H1 (cell line): ENCODE data around the gene CLEC1B. TPM values are rescaled to one million over a fixed set of nuclear protein-coding genes. Genes with fewer than 3 reads are reported as not detected.

Experiments
- CTCF ChIA-PET: fragments of 300-600 bp; sonication (Branson Sonifier 250); formaldehyde crosslinking; loops from one replicate; lab custom pipeline; 2021; ENCODE audit not compliant: partially characterized antibody; lab: Charles Lee
- POLR2A ChIA-PET: fragments of 300-600 bp; sonication (Branson Sonifier 250); formaldehyde crosslinking; loops from one replicate; lab custom pipeline; 2021; ENCODE audit warnings: inconsistent platforms; ENCODE audit not compliant: partially characterized antibody; lab: Charles Lee
- DNase-seq, 2 experiments: peaks; one replicate each; pipeline versions ENCODE4 v3.0.0 to v3.0.0-alpha.2; 2010 to 2022; ENCODE audit warnings: low spot score in 2 of 2, low read depth in 1 of 2, mixed read lengths in 1 of 2
- FAIRE-seq: peaks from 2 replicates; lab custom pipeline; 2011; peaks lifted over from hg19 to GRCh38; lab: Jason Lieb, UNC
- H2AFZ ChIP-seq: 2 replicates; pipeline ENCODE4 v1.8.1; 2012; ENCODE audit warnings: low read length, inconsistent platforms
- H2AK5ac ChIP-seq: 2 replicates; pipeline ENCODE4 v1.6.1; 2013; ENCODE audit warnings: low read depth, low read length
- H2BK120ac ChIP-seq: replicated peaks from 2 replicates; pipeline ENCODE3; 2013; ENCODE audit warnings: low read depth, low read length, inconsistent platforms
- H2BK12ac ChIP-seq: 2 replicates; pipeline ENCODE4 v1.6.1; 2013; ENCODE audit warnings: low read depth, low read length
- H2BK15ac ChIP-seq: 2 replicates; pipeline ENCODE4 v1.6.1; 2013; ENCODE audit warnings: low read length
- H2BK20ac ChIP-seq: 2 replicates; pipeline ENCODE4 v1.6.1; 2013; ENCODE audit warnings: low read length
- H2BK5ac ChIP-seq: 2 replicates; pipeline ENCODE4 v1.6.1; 2013; ENCODE audit warnings: low read depth, low read length
- H3K14ac ChIP-seq: 2 replicates; pipeline ENCODE4 v1.6.1; 2013; ENCODE audit warnings: inconsistent platforms; ENCODE audit not compliant: insufficient read length
- H3K18ac ChIP-seq: 2 replicates; pipeline ENCODE4 v1.6.1; 2013; ENCODE audit warnings: low read length; ENCODE audit errors: extremely low read depth
- H3K23ac ChIP-seq: 2 replicates; pipeline ENCODE4 v1.6.1; 2013; ENCODE audit warnings: inconsistent platforms; ENCODE audit not compliant: insufficient read length
- H3K23me2 ChIP-seq: 2 replicates; pipeline ENCODE4 v1.6.1; 2013; ENCODE audit warnings: low read depth, low read length
- H3K27ac ChIP-seq: 2 replicates; pipeline ENCODE4 v1.6.1; 2011; ENCODE audit warnings: low read depth, low read length, inconsistent platforms
- H3K27me3 ChIP-seq, 4 experiments: replicated peaks in 1 of 4; 1 replicate in 1 of 4; 2 replicates in 3 of 4; pipeline versions ENCODE4 v1.6.1 to v1.8.1; 2011 to 2013; ENCODE audit warnings: low read length in 3 of 4, mild to moderate bottlenecking in 3 of 4, inconsistent platforms in 2 of 4, mixed read lengths in 2 of 4, moderate library complexity in 1 of 4; ENCODE audit not compliant: control insufficient read depth in 3 of 4, insufficient read depth in 3 of 4; ENCODE audit errors: extremely low read depth in 1 of 4
- H3K36me3 ChIP-seq, 4 experiments: 2 replicates each; pipeline versions ENCODE4 v1.6.1 to v1.8.1; 2011 to 2013; ENCODE audit warnings: mild to moderate bottlenecking in 4 of 4, low read length in 3 of 4, moderate library complexity in 2 of 4, control low read depth in 1 of 4, inconsistent platforms in 1 of 4; ENCODE audit not compliant: insufficient read depth in 4 of 4, control insufficient read depth in 2 of 4
- H3K4ac ChIP-seq: replicated peaks from 2 replicates; pipeline ENCODE3; 2013; ENCODE audit warnings: low read length, low read depth, mixed read lengths, inconsistent platforms; ENCODE audit not compliant: insufficient read length
- H3K4me1 ChIP-seq, 4 experiments: replicated peaks in 1 of 4; 1 replicate in 1 of 4; 2 replicates in 3 of 4; pipeline versions ENCODE4 v1.6.1 to v1.8.1; 2011 to 2013; ENCODE audit warnings: low read length in 3 of 4, inconsistent platforms in 2 of 4, mixed read lengths in 1 of 4; ENCODE audit not compliant: insufficient read depth in 4 of 4, control insufficient read depth in 3 of 4
- H3K4me2 ChIP-seq, 2 experiments: 2 replicates each; pipeline versions ENCODE4 v1.6.1 to v1.8.1; 2011 to 2013; ENCODE audit warnings: low read depth in 2 of 2, low read length in 2 of 2, control low read depth in 1 of 2, inconsistent platforms in 1 of 2, mild to moderate bottlenecking in 1 of 2; ENCODE audit not compliant: insufficient read depth in 1 of 2
- H3K4me3 ChIP-seq, 4 experiments: fragments of 200-600, 300-600 bp in 1 of 4; sonication (generic), shearing (Covaris generic), sonication (Bioruptor Twin) in 1 of 4; 2 replicates each; pipeline versions ENCODE4 v1.5.1 to v1.8.1; 2011 to 2016; ENCODE audit warnings: low read length in 4 of 4, low read depth in 3 of 4, control low read depth in 2 of 4, inconsistent platforms in 2 of 4, mild to moderate bottlenecking in 2 of 4, mixed read lengths in 1 of 4, moderate library complexity in 1 of 4; ENCODE audit not compliant: insufficient read depth in 2 of 4; ENCODE audit errors: extremely low read depth in 1 of 4
- H3K56ac ChIP-seq: replicated peaks from 2 replicates; pipeline ENCODE3; 2013; ENCODE audit warnings: low read depth, mild to moderate bottlenecking, mixed read lengths, low read length, inconsistent platforms; ENCODE audit not compliant: insufficient read length
- H3K79me1 ChIP-seq: 2 replicates; pipeline ENCODE4 v1.6.1; 2013; ENCODE audit warnings: low read depth, low read length, control low read depth
- H3K79me2 ChIP-seq, 2 experiments: 2 replicates each; pipeline versions ENCODE4 v1.6.1 to v1.8.1; 2012 to 2013; ENCODE audit warnings: low read length in 2 of 2, mild to moderate bottlenecking in 2 of 2, inconsistent platforms in 1 of 2; ENCODE audit not compliant: insufficient read depth in 2 of 2, control insufficient read depth in 1 of 2
- H3K9ac ChIP-seq, 4 experiments: replicated peaks in 1 of 4; 1 replicate in 1 of 4; 2 replicates in 3 of 4; pipeline versions ENCODE4 v1.6.1 to v1.8.1; 2011 to 2013; ENCODE audit warnings: low read depth in 3 of 4, low read length in 3 of 4, control low read depth in 2 of 4, mild to moderate bottlenecking in 2 of 4, moderate library complexity in 2 of 4, inconsistent platforms in 1 of 4; ENCODE audit errors: extremely low read depth in 1 of 4
- H3K9me3 ChIP-seq, 2 experiments: 2 replicates each; pipeline versions ENCODE4 v1.6.1 to v1.8.1; 2012 to 2013; ENCODE audit warnings: mild to moderate bottlenecking in 2 of 2, moderate library complexity in 2 of 2, control low read depth in 1 of 2, inconsistent platforms in 1 of 2, low read depth in 1 of 2, low read length in 1 of 2, mixed read lengths in 1 of 2; ENCODE audit not compliant: insufficient read depth in 2 of 2
- H4K20me1 ChIP-seq, 2 experiments: replicated peaks in 1 of 2; 2 replicates each; pipeline versions ENCODE3 to v1.8.1; 2011 to 2013; ENCODE audit warnings: inconsistent platforms in 2 of 2, low read length in 2 of 2, mild to moderate bottlenecking in 1 of 2; ENCODE audit not compliant: insufficient read depth in 2 of 2, control insufficient read depth in 1 of 2
- H4K5ac ChIP-seq: 2 replicates; pipeline ENCODE4 v1.6.1; 2013; ENCODE audit warnings: low read length, low read depth, mixed read lengths, inconsistent platforms; ENCODE audit not compliant: insufficient read length
- H4K8ac ChIP-seq: 2 replicates; pipeline ENCODE4 v1.8.0; 2013; ENCODE audit warnings: mild to moderate bottlenecking, moderate library complexity, low read length, inconsistent platforms; ENCODE audit not compliant: insufficient read depth; ENCODE audit errors: extremely low read depth
- H4K91ac ChIP-seq: replicated peaks from 2 replicates; pipeline ENCODE3; 2013; ENCODE audit warnings: low read length, mixed read lengths, inconsistent platforms; ENCODE audit not compliant: insufficient read length
- BCL11A ChIP-seq, 2 experiments: IDR thresholded peaks; one replicate each; pipeline ENCODE4 v1.6.1; 2011; ENCODE audit warnings: low read depth in 2 of 2, low read length in 2 of 2, mild to moderate bottlenecking in 2 of 2
- BRCA1 ChIP-seq: IDR thresholded peaks from 2 replicates; pipeline ENCODE4 v1.6.1; 2012; ENCODE audit warnings: low read depth, low read length, improper control_type of control experiment
- CBX8 ChIP-seq: fragments of 300-800, 300-1000 bp; sonication (generic); IDR thresholded peaks from 2 replicates; pipeline ENCODE4 v1.7.1; 2016; ENCODE audit warnings: low read depth, low read length, borderline replicate concordance
- NANOG ChIP-seq: IDR thresholded peaks from 2 replicates; pipeline ENCODE4 v1.6.1; 2011; ENCODE audit warnings: low read length, low read depth, mild to moderate bottlenecking, inconsistent platforms; ENCODE audit not compliant: insufficient read depth, poor library complexity, severe bottlenecking
- NRF1 ChIP-seq: IDR thresholded peaks from 2 replicates; pipeline ENCODE4 v1.6.1; 2011; ENCODE audit warnings: mild to moderate bottlenecking, low read depth, low read length, improper control_type of control experiment
- RNF2 ChIP-seq: fragments of 200-900, 300-1000 bp; sonication (generic); IDR thresholded peaks from 2 replicates; pipeline ENCODE4 v1.7.1; 2016; ENCODE audit warnings: borderline replicate concordance, low read depth, mild to moderate bottlenecking, antibody characterized with exemption, low read length; ENCODE audit not compliant: poor library complexity, severe bottlenecking; ENCODE audit errors: missing control alignments
- RXRA ChIP-seq: IDR thresholded peaks from 2 replicates; pipeline ENCODE4 v1.6.1; 2011; ENCODE audit warnings: low read depth, mild to moderate bottlenecking, low read length, moderate library complexity; ENCODE audit not compliant: insufficient read depth
- TEAD4 ChIP-seq: IDR thresholded peaks from 2 replicates; pipeline ENCODE4 v1.6.1; 2012; ENCODE audit warnings: low read depth, low read length, inconsistent platforms, mixed read lengths
- polyA plus RNA-seq, 7 experiments: library from polyadenylated mRNA; depleted of rRNA in 3 of 7; stranded (reverse) in 5 of 7; unstranded in 2 of 7; fragments of >200 nt in 5 of 7; fragments of 200-250 nt in 2 of 7; gene quantifications; 1 replicate in 5 of 7; 2 replicates in 1 of 7; 4 replicates in 1 of 7; pipeline versions ENCODE4 v1.2.1 to v1.2.3, GENCODE V29; 2011 to 2013; ENCODE audit warnings: missing spikeins in 2 of 7, mixed read lengths in 2 of 7
- total RNA-seq: library from RNA; stranded (reverse); fragmentation: NEBNext Ultra II Directional; extraction: Animal tissue kit (Norgen Biotek cat#: 25700); gene quantifications from 2 replicates; pipeline ENCODE4 v1.2.1, GENCODE V29; 2021
- TF ChIP-seq, protein P1 (sequence below), 3 experiments: IDR thresholded peaks; 1 replicate in 2 of 3; 2 replicates in 1 of 3; pipeline versions ENCODE4 v1.5.1 to v1.6.1; 2011; ENCODE audit warnings: low read length in 3 of 3, mild to moderate bottlenecking in 3 of 3, inconsistent platforms in 2 of 3, low read depth in 1 of 3, moderate library complexity in 1 of 3; ENCODE audit not compliant: insufficient read depth in 1 of 3; ENCODE audit errors: control extremely low read depth in 1 of 3

CLEC1B gene
- total and polyA plus RNA-seq, 2 of the 8 experiments (the other 6 are each of a cell fraction or from before 2014, with no cell fraction given): not detected

DNA sequence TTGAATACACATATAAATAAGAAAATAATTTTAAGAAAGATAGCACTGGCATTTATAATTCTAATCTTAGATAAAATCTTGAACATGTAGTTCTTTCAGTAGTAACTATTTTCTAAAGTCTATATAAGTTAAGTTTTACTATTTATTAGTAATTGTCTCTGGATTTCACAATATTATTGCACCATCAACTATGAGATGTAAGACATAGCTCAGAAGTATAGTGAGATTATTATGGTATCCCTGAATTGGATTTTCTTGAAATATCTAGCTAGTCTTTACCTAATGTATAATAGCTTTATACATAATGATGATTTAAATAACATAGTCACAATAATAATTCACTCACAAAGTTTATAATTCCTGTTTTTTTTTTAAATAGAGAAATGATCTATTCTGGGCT, 21.0 kb downstream of the CLEC1B start:
- H3K23ac ChIP-seq: no peak overlapping the region
- no peak overlapping the region for H4K5ac ChIP-seq
- H3K27ac ChIP-seq: no peak overlapping the region
- DNase-seq: no peak
- H2AK5ac ChIP-seq: no peak overlapping the region
- H3K79me1 ChIP-seq: no peaks in the 10 kb centered on the region
- H2BK120ac ChIP-seq: no peak overlapping the region
- H3K4me1 ChIP-seq: no peaks in the 10 kb centered on the region
- H3K14ac ChIP-seq: no peak overlapping the region
- ChIA-PET CTCF (interaction anchor here (3.2 kb wide), 1 partner anchor 33 kb away, joined by 14 read pairs; the partner anchor contains the start of gene CLEC12B), POLR2A (no interaction called here)
- H3K23me2 ChIP-seq: no peaks in the 10 kb centered on the region
- H3K27me3 ChIP-seq: no peaks in the 10 kb centered on the region
- no peak for FAIRE-seq
- H3K4ac ChIP-seq: no peak overlapping the region
- H2BK5ac ChIP-seq: no peak overlapping the region
- no peaks in the 10 kb centered on the region for H3K36me3 ChIP-seq
- H2BK12ac ChIP-seq: no peak overlapping the region
- H3K4me2 ChIP-seq: no peak overlapping the region
- H4K91ac ChIP-seq: no peak overlapping the region
- no peak overlapping the region for H2BK15ac ChIP-seq
- no peaks in the 10 kb centered on the region for H4K20me1 ChIP-seq
- H2AFZ ChIP-seq: no peak overlapping the region
- H3K9ac ChIP-seq: no peak overlapping the region
- H2BK20ac ChIP-seq: no peak overlapping the region
- H4K8ac ChIP-seq: no peak overlapping the region
- H3K4me3 ChIP-seq: no peak overlapping the region
- H3K9me3 ChIP-seq: peaks cover 9 to 10% of the 10 kb centered on the region in 2 experiments
- H3K18ac ChIP-seq: no peak overlapping the region
- no peak overlapping the region for H3K56ac ChIP-seq
- H3K79me2 ChIP-seq: no peaks in the 10 kb centered on the region
- no peak for TF ChIP-seq NRF1
- TF ChIP-seq RNF2: no peak
- no peak for TF ChIP-seq RXRA
- no peak for TF ChIP-seq BRCA1
- TF ChIP-seq CBX8: no peak
- TF ChIP-seq TEAD4: no peak
- TF ChIP-seq BCL11A (IDR thresholded peaks at IDR 0.05; ENCODE audit: low read depth in 2 of 2, low read length in 2 of 2): no peak
- TF ChIP-seq NANOG: no peak
- TF ChIP-seq, protein P1, sequence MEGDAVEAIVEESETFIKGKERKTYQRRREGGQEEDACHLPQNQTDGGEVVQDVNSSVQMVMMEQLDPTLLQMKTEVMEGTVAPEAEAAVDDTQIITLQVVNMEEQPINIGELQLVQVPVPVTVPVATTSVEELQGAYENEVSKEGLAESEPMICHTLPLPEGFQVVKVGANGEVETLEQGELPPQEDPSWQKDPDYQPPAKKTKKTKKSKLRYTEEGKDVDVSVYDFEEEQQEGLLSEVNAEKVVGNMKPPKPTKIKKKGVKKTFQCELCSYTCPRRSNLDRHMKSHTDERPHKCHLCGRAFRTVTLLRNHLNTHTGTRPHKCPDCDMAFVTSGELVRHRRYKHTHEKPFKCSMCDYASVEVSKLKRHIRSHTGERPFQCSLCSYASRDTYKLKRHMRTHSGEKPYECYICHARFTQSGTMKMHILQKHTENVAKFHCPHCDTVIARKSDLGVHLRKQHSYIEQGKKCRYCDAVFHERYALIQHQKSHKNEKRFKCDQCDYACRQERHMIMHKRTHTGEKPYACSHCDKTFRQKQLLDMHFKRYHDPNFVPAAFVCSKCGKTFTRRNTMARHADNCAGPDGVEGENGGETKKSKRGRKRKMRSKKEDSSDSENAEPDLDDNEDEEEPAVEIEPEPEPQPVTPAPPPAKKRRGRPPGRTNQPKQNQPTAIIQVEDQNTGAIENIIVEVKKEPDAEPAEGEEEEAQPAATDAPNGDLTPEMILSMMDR (IDR thresholded peaks at IDR 0.05; ENCODE audit: control extremely low read depth in 1 of 3, insufficient read depth in 1 of 3, low read depth in 1 of 3, low read length in 3 of 3): no peak
